Urinary bladder (tissue), 4 donors: ENCODE data around the gene ADCYAP1. TPM values are rescaled to one million over a fixed set of nuclear protein-coding genes. Genes with fewer than 3 reads are reported as not detected.
"Not testable (repeated sequence)": the region's sequence is repeated elsewhere in the genome, so short reads cannot be mapped to it uniquely, and the experiment has no call there.

ENCODE experiments used
- DNase-seq: peaks from one replicate; pipeline ENCODE4 v3.0.0-alpha.2; 2015; ENCODE audit errors: extremely low spot score
- H3K27ac ChIP-seq: one replicate; pipeline ENCODE4 v1.5.1; 2013; ENCODE audit warnings: low read depth, mild to moderate bottlenecking, moderate library complexity
- H3K36me3 ChIP-seq: one replicate; pipeline ENCODE4 v1.6.1; 2013; ENCODE audit warnings: mild to moderate bottlenecking, moderate library complexity; ENCODE audit not compliant: insufficient read depth
- H3K4me1 ChIP-seq: one replicate; pipeline ENCODE4 v1.6.1; 2013; ENCODE audit warnings: mild to moderate bottlenecking, moderate library complexity; ENCODE audit not compliant: insufficient read depth
- H3K4me3 ChIP-seq: one replicate; pipeline ENCODE4 v1.5.1; 2013; ENCODE audit warnings: low read depth, low read length
- WGBS: extraction: QIAGEN DNeasy Blood & Tissue Kit; methylation state at CpG from one replicate; pipeline ENCODE4 v1.1.7; 2013; 5-methylcytosine and 5-hydroxymethylcytosine counted together
- polyA plus RNA-seq: library from polyadenylated mRNA; stranded (reverse); fragments of 200-250 nt; gene quantifications from one replicate; pipeline ENCODE4 v1.2.3, GENCODE V29; 2013
- total RNA-seq: library from RNA; depleted of rRNA; stranded (reverse); fragments of >200 nt; gene quantifications from one replicate; pipeline ENCODE4 v1.2.3, GENCODE V29; 2014
- donor health status: healthy with polysubstance abuse.
- donor health status: healthy.

Gene ADCYAP1
- total RNA-seq (6.3 TPM), polyA plus RNA-seq (7.6 TPM)

- Histone ChIP-seq H3K27ac (no peak within 1 kb of the TSS), H3K4me3 (no peak within 1 kb of the TSS), H3K4me1 (peaks cover 3% of the 10 kb centered on the region), H3K36me3 (no peaks in the 10 kb centered on the region)
- DNase-seq = no peak
- 4% methylated on average over 51 of the region's 51 CpGs for WGBS
These were observed at the start of gene ADCYAP1 for GRCh38 chr18:904218-905090. Gene ADCYAP1, plus strand, starts transcription at chr18:904871. Its CDS starts 516 bp downstream, at chr18:905387.

GRCh38 chr18:857986-858385 is 46.7 kb upstream of the ADCYAP1 start:
- H3K36me3 ChIP-seq = no peaks in the 10 kb centered on the region
- no peaks in the 10 kb centered on the region for H3K4me1 ChIP-seq
- no peak overlapping the region for H3K27ac ChIP-seq
- H3K4me3 ChIP-seq = no peak overlapping the region
- WGBS = 34% methylated on average over 2 of the region's 2 CpGs
- DNase-seq = no peak

- no peak overlapping the region for H3K4me3 ChIP-seq
- no peaks in the 10 kb centered on the region for H3K36me3 ChIP-seq
- H3K27ac ChIP-seq = no peak overlapping the region
- WGBS = under 1% methylated on average over 15 of the region's 15 CpGs
- DNase-seq = no peak
- H3K4me1 ChIP-seq = no peaks in the 10 kb centered on the region
These were observed 39.8 kb upstream of the ADCYAP1 start for GRCh38 chr18:864872-865273.

DNA sequence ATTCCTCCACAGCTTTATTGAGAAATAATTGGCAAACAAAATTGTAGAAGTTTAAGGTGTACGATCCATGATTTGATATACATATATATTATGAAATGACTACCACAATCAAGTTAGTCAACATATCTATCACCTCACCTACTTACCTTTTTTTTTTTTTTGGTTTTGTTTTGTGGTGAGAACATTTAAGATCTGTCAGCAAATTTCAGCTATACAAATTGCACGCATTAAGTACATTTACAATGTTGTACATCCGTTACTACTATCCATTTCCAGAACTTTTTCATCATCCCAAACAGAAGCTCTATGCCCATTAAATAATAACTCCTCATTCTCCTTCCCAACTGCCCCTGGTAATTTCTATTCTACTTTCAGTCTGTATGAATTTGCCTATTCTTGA is 37.4 kb upstream of the ADCYAP1 start:
- Histone ChIP-seq H3K4me3 (no peak overlapping the region), H3K27ac (no peak overlapping the region), H3K4me1 (no peaks in the 10 kb centered on the region), H3K36me3 (no peaks in the 10 kb centered on the region)
- no peak for DNase-seq
- 84% methylated on average over 3 of the region's 3 CpGs for WGBS

DNA sequence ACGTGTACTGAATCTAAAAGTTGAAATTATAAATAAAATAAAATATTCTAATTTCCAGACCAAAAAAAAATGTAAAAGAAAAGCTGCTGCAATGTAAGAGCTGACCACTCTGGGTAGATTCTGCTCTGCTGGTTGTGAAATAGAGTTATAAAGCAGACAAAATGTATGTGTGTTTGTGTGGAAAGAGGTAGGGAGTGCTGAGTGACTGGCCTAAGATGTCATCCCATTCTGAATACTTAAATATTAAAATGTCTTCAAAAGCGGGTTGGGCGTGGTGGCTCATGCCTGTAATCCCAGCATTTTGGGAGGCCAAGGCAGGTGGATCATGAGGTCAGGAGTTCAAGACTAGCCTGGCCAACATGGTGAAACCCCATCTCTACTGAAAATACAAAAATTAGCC is 31.2 kb upstream of the ADCYAP1 start:
- H3K4me1 ChIP-seq, H3K4me3 ChIP-seq, H3K36me3 ChIP-seq, DNase-seq, H3K27ac ChIP-seq: not testable (repeated sequence)
- 90% methylated on average over 3 of the region's 3 CpGs for WGBS

DNA sequence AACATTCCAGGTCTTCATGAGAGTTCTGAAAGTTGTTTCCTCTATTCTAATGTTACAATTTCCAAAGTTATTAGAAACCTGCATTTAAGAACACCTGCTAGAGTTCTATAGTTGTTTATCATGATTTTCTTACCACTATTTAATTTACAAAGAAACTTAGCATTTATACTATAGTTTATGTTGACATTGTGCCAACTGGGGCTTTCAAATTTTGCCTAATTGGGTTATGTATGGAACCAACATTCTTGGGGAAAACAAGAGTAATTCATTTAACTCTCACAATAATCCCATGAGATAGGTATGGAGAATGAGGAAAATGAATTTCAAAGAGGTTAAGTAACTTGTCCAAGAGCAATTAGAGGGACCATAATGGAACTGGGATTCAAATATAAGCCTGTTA is 28.8 kb upstream of the ADCYAP1 start:
- Histone ChIP-seq H3K4me1 (no peaks in the 10 kb centered on the region), H3K36me3 (no peaks in the 10 kb centered on the region), H3K4me3 (no peak overlapping the region), H3K27ac (no peak overlapping the region)
- DNase-seq = no peak

- DNase-seq = no peak
- WGBS = 93% methylated on average over 6 of the region's 6 CpGs
- Histone ChIP-seq H3K4me1 (no peaks in the 10 kb centered on the region), H3K27ac (no peak overlapping the region), H3K36me3 (no peaks in the 10 kb centered on the region), H3K4me3 (no peak overlapping the region)
These were observed 27.4 kb upstream of the ADCYAP1 start for GRCh38 chr18:877238-877637.

- DNase-seq = no peak
- Histone ChIP-seq H3K36me3 (no peaks in the 10 kb centered on the region), H3K4me3 (no peak overlapping the region), H3K27ac (no peak overlapping the region), H3K4me1 (no peaks in the 10 kb centered on the region)
- WGBS = 83% methylated on average over 1 of the region's 1 CpG
These were observed 18.6 kb upstream of the ADCYAP1 start for GRCh38 chr18:886076-886475.

DNA sequence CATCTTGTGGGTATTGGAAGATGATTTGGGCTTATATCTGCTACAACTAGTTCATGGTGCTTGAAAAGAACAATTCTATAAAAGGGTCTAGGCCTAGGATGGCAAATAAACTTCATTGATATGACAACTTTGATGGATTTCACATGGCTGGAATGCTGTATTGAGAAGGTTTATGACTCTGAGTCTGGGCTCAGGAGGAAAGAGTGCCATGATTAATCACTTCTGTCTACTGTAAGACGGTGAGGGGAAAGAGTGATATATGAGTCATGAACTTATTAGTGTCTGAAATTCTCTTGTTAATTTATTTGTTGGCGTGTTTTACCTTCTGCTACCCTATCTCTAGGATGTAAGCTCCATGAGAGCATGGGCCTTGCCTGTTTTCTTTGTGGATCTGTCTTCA is 17.0 kb upstream of the ADCYAP1 start:
- WGBS = 45% methylated on average over 2 of the region's 2 CpGs
- H3K36me3 ChIP-seq = no peaks in the 10 kb centered on the region
- H3K4me3 ChIP-seq = no peak overlapping the region
- H3K4me1 ChIP-seq = no peaks in the 10 kb centered on the region
- DNase-seq = no peak
- no peak overlapping the region for H3K27ac ChIP-seq

DNA sequence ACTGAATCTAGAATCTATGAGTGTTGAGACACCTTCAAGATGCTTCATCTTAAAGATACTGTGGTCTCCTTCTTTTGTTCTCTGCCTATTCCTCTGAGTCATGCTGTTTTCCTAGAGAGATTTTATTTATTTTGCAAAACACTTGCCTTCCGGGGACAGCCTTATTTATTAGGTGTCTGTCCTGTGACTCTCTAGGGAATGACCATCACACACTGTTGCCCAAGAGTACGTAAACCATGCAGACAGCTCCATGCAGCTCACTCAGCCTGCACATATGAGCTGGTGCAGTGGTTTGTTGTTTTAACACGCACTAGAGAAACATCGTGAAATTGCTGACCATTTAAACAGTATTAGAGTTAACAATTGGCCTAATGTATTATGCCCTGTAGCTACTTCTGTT is 12.4 kb upstream of the ADCYAP1 start:
- Histone ChIP-seq H3K4me1 (no peaks in the 10 kb centered on the region), H3K36me3 (no peaks in the 10 kb centered on the region), H3K27ac (no peak overlapping the region), H3K4me3 (no peak overlapping the region)
- DNase-seq = no peak
- WGBS = 67% methylated on average over 4 of the region's 4 CpGs

GRCh38 chr18:896315-896714 is 8.4 kb upstream of the ADCYAP1 start:
- DNase-seq = no peak
- no peaks in the 10 kb centered on the region for H3K4me1 ChIP-seq
- 78% methylated on average over 1 of the region's 1 CpG for WGBS
- no peak overlapping the region for H3K27ac ChIP-seq
- no peak overlapping the region for H3K4me3 ChIP-seq
- no peaks in the 10 kb centered on the region for H3K36me3 ChIP-seq

DNA sequence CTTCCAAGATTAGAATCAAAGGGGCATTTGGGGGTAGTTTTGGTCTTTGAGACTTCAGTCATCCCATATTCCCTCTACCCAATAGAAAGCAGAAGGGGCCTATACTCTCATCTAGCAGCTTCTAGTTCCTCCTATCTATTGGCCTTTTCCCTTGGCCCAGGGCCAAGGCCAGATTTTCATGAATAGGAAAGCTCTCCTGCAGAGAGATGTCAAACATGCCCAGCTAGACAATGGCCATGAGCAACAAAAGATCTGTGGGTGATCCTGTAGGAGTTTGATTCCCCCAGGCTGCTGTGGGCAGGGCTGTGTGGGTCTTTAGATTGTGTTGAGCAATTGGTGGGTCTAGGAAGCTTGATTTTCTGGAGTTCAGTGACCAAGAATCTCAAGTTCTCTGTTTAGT is 2.9 kb upstream of the ADCYAP1 start:
- H3K36me3 ChIP-seq = no peaks in the 10 kb centered on the region
- DNase-seq = no peak
- no peak overlapping the region for H3K4me3 ChIP-seq
- no peak overlapping the region for H3K27ac ChIP-seq
- no peaks in the 10 kb centered on the region for H3K4me1 ChIP-seq

DNA sequence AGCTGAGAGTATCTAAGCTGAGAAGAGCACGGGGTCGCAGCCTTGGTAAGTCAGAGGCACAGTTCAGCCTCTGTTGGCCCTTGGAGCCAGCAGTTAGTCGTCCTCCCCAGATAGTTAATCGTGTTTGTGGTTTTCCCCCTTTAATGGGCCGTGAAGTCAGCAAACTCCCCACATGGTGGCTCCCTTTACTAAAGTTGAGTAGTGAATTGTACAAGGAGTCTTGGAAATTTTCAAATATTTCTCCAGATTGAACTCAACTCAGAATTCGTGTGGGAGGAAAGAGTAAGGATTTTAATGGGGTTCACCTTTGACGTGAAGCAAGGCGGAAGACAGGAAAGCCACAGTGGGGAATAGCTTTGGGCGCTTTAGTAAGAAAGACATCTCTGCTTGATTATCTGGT is 2.4 kb upstream of the ADCYAP1 start:
- 22% methylated on average over 9 of the region's 9 CpGs for WGBS
- no peak overlapping the region for H3K27ac ChIP-seq
- no peak for DNase-seq

DNA sequence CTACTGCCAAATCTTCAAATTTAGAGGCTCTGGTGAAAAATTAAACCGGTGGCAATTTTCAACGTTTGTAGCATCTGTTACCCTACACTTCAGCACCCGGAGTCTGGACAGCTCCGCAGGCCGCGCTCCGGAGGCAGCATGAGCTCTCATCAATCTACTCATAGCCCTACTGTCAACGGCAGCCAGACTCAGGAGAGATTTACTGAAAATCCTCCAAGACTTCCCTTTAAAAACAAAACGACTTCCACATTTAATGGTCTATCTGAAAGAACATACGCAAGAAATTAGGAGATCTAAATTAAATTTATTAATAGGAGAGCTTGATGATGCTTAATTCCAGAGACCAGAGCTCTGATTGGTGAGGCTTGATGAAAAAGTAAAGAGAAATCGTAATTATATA is 970 bp upstream of the ADCYAP1 start:
- H3K27ac ChIP-seq = no peak overlapping the region
- 4% methylated on average over 11 of the region's 11 CpGs for WGBS
- no peaks in the 10 kb centered on the region for H3K36me3 ChIP-seq
- H3K4me1 ChIP-seq = peaks cover 3% of the 10 kb centered on the region
- no peak for DNase-seq
- H3K4me3 ChIP-seq = no peak overlapping the region

More for the DNA sequence above, 2.4 kb upstream of the ADCYAP1 start:
- Histone ChIP-seq H3K4me3 (no peak overlapping the region), H3K4me1 (peaks cover 3% of the 10 kb centered on the region), H3K36me3 (no peaks in the 10 kb centered on the region)
